Panc1 (cell line): ENCODE results near the gene RAB39A. TPM values are rescaled to one million over a fixed set of nuclear protein-coding genes. Genes with fewer than 3 reads are reported as not detected.

Experiments
- ATAC-seq: fragments of 200-7000 bp; cut with Tn5 transposase; 2 replicates; pipeline ENCODE4 v1.9.1; 2020; ENCODE audit warnings: mild to moderate bottlenecking, moderate library complexity
- BruUV-seq: library from RNA; stranded (reverse); fragments of 400-500 nt; replicated peaks from 2 replicates; lab custom pipeline; 2021; lab: Mats Ljungman, UMichigan
- CTCF ChIA-PET: fragments of 300-600 bp; sonication (Branson Sonifier 250); formaldehyde crosslinking; loops from one replicate; lab custom pipeline; 2022; ENCODE audit warnings: antibody characterized with exemption; lab: Charles Lee
- POLR2A ChIA-PET: fragments of 300-600 bp; sonication (Branson Sonifier 250); formaldehyde crosslinking; loops from one replicate; lab custom pipeline; 2022; ENCODE audit warnings: antibody characterized with exemption; lab: Charles Lee
- DNase-seq: peaks from one replicate; pipeline ENCODE4 v3.0.0-alpha.2; 2010; ENCODE audit warnings: low read depth, low spot score
- H3K27ac ChIP-seq: 2 replicates; pipeline ENCODE4 v1.5.1; 2011; ENCODE audit warnings: mild to moderate bottlenecking, low read length, inconsistent platforms
- H3K27me3 ChIP-seq: fragments of 200-500 bp; sonication (Bioruptor generic); 2 replicates; pipeline ENCODE4 v1.6.0; 2014; ENCODE audit warnings: low read length, inconsistent platforms; ENCODE audit not compliant: control insufficient read depth, insufficient read depth
- H3K36me3 ChIP-seq: fragments of 200-500 bp; sonication (Bioruptor generic); 2 replicates; pipeline ENCODE4 v1.5.1; 2014; ENCODE audit warnings: inconsistent platforms, mild to moderate bottlenecking, low read length, moderate library complexity; ENCODE audit not compliant: control insufficient read depth, insufficient read depth
- H3K4me1 ChIP-seq: 2 replicates; pipeline ENCODE4 v1.5.1; 2011; ENCODE audit warnings: inconsistent platforms, mild to moderate bottlenecking, low read length, moderate library complexity; ENCODE audit not compliant: control insufficient read depth, insufficient read depth
- H3K4me3 ChIP-seq, 2 experiments: 2 replicates each; pipeline ENCODE4 v1.5.1; 2011 to 2012; ENCODE audit warnings: low read depth in 2 of 2, low read length in 2 of 2, mild to moderate bottlenecking in 2 of 2, inconsistent platforms in 1 of 2, moderate library complexity in 1 of 2
- H3K9me3 ChIP-seq: fragments of 200-500 bp; sonication (Bioruptor generic); 2 replicates; pipeline ENCODE4 v1.5.1; 2014; ENCODE audit warnings: low read depth, mild to moderate bottlenecking, inconsistent platforms, low read length, moderate library complexity; ENCODE audit not compliant: control insufficient read depth, insufficient read depth
- CTCF ChIP-seq: fragments of 450-650 bp; IDR thresholded peaks from 2 replicates; pipeline ENCODE4 v1.5.1; 2017; ENCODE audit warnings: mild to moderate bottlenecking
- POLR2AphosphoS5 ChIP-seq: IDR thresholded peaks from 2 replicates; pipeline ENCODE4 v1.6.1; 2012; ENCODE audit warnings: mild to moderate bottlenecking, low read depth, low read length, moderate library complexity
- SIN3A ChIP-seq: IDR thresholded peaks from 2 replicates; pipeline ENCODE4 v1.6.1; 2012; ENCODE audit warnings: low read depth, mild to moderate bottlenecking, low read length, moderate library complexity, borderline replicate concordance; ENCODE audit not compliant: insufficient read depth
- TCF7L2 ChIP-seq: IDR thresholded peaks from 2 replicates; pipeline ENCODE4 v1.6.1; 2011; ENCODE audit warnings: mild to moderate bottlenecking, low read depth, low read length, inconsistent platforms
- in situ Hi-C: cut with HindIII; loops from 2 replicates; pipeline ENCODE4 v1.10.0; 2016; ENCODE audit warnings: low sequenced_read_pairs, low pct_unique_long_range_greater_than_20kb
- intact Hi-C: fragments of 100-400 bp; cut with micrococcal nuclease; formaldehyde crosslinking; loops from one replicate; pipeline ENCODE4 v1.10.0; 2022; ENCODE audit not compliant: unreplicated experiment
- total RNA-seq: library from RNA; stranded (reverse); gene quantifications from one replicate; pipeline ENCODE4 v1.2.1, GENCODE V29; 2021; ENCODE audit not compliant: unreplicated experiment
- TF ChIP-seq, protein P1 (sequence below), 2 experiments: IDR thresholded peaks; 2 replicates each; pipeline ENCODE4 v1.6.1; 2011 to 2012; ENCODE audit warnings: low read depth in 2 of 2, control low read depth in 1 of 2, low read length in 1 of 2, mild to moderate bottlenecking in 1 of 2, moderate library complexity in 1 of 2; ENCODE audit not compliant: insufficient read depth in 1 of 2

RAB39A gene
- total RNA-seq, 1 experiment from 2014 or later: 3.3 TPM

DNA sequence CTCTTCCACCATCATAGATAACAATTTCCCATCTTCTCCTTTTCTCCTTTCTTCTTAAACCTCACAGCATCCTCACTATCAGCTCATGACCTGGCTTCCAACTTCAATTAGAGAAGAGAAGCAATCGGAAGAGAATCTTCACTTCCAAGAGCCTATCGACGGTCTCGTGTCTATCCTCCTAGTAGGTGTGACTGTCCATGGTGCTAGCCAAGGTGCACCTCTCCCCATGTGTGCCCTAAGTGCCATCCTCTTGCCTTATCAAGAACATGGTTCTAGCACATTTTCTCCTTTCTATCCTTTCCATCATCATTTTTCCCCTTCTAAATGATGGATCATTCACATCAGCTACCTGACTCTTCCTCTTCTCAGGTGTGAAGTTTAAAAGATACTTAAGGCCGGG lies 75.4 kb downstream of the RAB39A start:
- no TSS peak for BruUV-seq
- Histone ChIP-seq H3K27ac (no peak overlapping the region), H3K4me1 (peaks cover 3% of the 10 kb centered on the region; the same call in 1 of the 2 replicates), H3K36me3 (no peaks in the 10 kb centered on the region), H3K4me3 (no peak overlapping the region), H3K27me3 (no peaks in the 10 kb centered on the region), H3K9me3 (no peaks in the 10 kb centered on the region)
- ATAC-seq: no peak
- in situ Hi-C loops (no loop called here), intact Hi-C loops (no loop called here)
- ChIA-PET CTCF (no interaction called here), POLR2A (no interaction called here)
- no peak for TF ChIP-seq POLR2AphosphoS5
- TF ChIP-seq, protein P1, sequence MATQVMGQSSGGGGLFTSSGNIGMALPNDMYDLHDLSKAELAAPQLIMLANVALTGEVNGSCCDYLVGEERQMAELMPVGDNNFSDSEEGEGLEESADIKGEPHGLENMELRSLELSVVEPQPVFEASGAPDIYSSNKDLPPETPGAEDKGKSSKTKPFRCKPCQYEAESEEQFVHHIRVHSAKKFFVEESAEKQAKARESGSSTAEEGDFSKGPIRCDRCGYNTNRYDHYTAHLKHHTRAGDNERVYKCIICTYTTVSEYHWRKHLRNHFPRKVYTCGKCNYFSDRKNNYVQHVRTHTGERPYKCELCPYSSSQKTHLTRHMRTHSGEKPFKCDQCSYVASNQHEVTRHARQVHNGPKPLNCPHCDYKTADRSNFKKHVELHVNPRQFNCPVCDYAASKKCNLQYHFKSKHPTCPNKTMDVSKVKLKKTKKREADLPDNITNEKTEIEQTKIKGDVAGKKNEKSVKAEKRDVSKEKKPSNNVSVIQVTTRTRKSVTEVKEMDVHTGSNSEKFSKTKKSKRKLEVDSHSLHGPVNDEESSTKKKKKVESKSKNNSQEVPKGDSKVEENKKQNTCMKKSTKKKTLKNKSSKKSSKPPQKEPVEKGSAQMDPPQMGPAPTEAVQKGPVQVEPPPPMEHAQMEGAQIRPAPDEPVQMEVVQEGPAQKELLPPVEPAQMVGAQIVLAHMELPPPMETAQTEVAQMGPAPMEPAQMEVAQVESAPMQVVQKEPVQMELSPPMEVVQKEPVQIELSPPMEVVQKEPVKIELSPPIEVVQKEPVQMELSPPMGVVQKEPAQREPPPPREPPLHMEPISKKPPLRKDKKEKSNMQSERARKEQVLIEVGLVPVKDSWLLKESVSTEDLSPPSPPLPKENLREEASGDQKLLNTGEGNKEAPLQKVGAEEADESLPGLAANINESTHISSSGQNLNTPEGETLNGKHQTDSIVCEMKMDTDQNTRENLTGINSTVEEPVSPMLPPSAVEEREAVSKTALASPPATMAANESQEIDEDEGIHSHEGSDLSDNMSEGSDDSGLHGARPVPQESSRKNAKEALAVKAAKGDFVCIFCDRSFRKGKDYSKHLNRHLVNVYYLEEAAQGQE (IDR thresholded peaks at IDR 0.05; ENCODE audit: insufficient read depth in 1 of 2, low read depth in 2 of 2, low read length in 1 of 2): peak; percentile 67 to 71; a peak in 3 of 4 replicates
- no peak for DNase-seq

DNA sequence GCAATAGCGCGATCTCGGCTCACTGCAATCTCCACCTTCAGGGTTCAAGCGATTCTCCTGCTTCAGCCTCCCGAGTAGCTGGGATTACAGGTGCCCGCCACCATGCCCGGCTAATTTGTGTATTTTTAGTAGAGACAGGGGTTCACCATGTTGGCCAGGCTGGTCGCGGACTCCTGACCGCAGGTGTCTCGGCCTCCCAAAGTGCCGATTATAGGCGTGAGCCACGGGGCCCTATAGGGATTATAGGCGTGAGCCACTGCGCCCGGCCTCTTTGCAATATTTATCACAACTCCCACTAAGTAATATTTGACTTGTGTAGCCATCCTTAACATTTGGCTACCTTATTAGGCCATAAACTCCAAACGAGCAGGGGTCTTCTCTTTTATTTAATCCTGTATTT lies 79.6 kb downstream of the RAB39A start:
- Histone ChIP-seq H3K9me3 (no peaks in the 10 kb centered on the region), H3K4me3 (no peak overlapping the region), H3K4me1 (peaks cover 14% of the 10 kb centered on the region), H3K27ac (no peak overlapping the region), H3K27me3 (no peaks in the 10 kb centered on the region), H3K36me3 (no peaks in the 10 kb centered on the region; the same call in 1 of the 2 replicates)
- no peak for DNase-seq
- no TSS peak for BruUV-seq
- intact Hi-C loops: no loop called here
- in situ Hi-C loops: no loop called here
- POLR2A ChIA-PET: no interaction called here
- TF ChIP-seq, protein P1 (IDR thresholded peaks at IDR 0.05; ENCODE audit: insufficient read depth in 1 of 2, low read depth in 2 of 2, low read length in 1 of 2): no peak
- no peak for TF ChIP-seq CTCF
- TF ChIP-seq SIN3A: no peak
- no peak for TF ChIP-seq POLR2AphosphoS5
- no peak for TF ChIP-seq TCF7L2
- ATAC-seq: no peak
- CTCF ChIA-PET: no interaction called here
